Pons (tissue), 1 donor: ENCODE measurements around the gene CUL3.
"Not testable (repeated sequence)": the region's sequence is repeated elsewhere in the genome, so short reads cannot be mapped to it uniquely, and the experiment has no call there.

Experiments
- DNase-seq: peaks from one replicate; pipeline ENCODE4 v3.0.0-alpha.2; 2016; ENCODE audit warnings: low spot score

CUL3 gene

GRCh38 chr2:224543939-224544338 lies 41.2 kb downstream of the CUL3 start:
- no peak for DNase-seq

GRCh38 chr2:224538561-224539138 lies 46.5 kb downstream of the CUL3 start:
- no peak for DNase-seq

- no peak for DNase-seq
Observed at GRCh38 chr2:224532931-224533330, 52.2 kb downstream of the CUL3 start.

GRCh38 chr2:224532441-224532840 lies 52.7 kb downstream of the CUL3 start:
- DNase-seq: no peak

GRCh38 chr2:224528171-224528570 lies 57.0 kb downstream of the CUL3 start:
- no peak for DNase-seq

GRCh38 chr2:224525774-224526173 lies 59.4 kb downstream of the CUL3 start:
- no peak for DNase-seq

GRCh38 chr2:224524657-224525056 lies 60.5 kb downstream of the CUL3 start:
- DNase-seq: no peak

GRCh38 chr2:224523626-224524577 lies 61.3 kb downstream of the CUL3 start:
- peak; percentile 12 for DNase-seq

GRCh38 chr2:224522483-224522882 lies 62.7 kb downstream of the CUL3 start:
- not testable (repeated sequence) for DNase-seq

- DNase-seq: no peak
Observed at GRCh38 chr2:224520064-224520463, 65.1 kb downstream of the CUL3 start.

GRCh38 chr2:224518806-224519580 lies 66.2 kb downstream of the CUL3 start:
- DNase-seq: no peak

- DNase-seq: peak; percentile 11
Observed at GRCh38 chr2:224517963-224518362, 67.2 kb downstream of the CUL3 start.

- not testable (repeated sequence) for DNase-seq
Observed at GRCh38 chr2:224516393-224516792, 68.8 kb downstream of the CUL3 start.

- DNase-seq: no peak
Observed at GRCh38 chr2:224513991-224514390, 71.2 kb downstream of the CUL3 start.

- DNase-seq: no peak
Observed at GRCh38 chr2:224507789-224508188, 77.4 kb downstream of the CUL3 start.

- no peak for DNase-seq
Observed at GRCh38 chr2:224506494-224506893, 78.7 kb downstream of the CUL3 start.

- DNase-seq: no peak
Observed at GRCh38 chr2:224498991-224499390, 86.2 kb downstream of the CUL3 start.

- no peak for DNase-seq
Observed at GRCh38 chr2:224492531-224492930, 92.6 kb downstream of the CUL3 start.

GRCh38 chr2:224487940-224488339 lies 97.2 kb downstream of the CUL3 start:
- not testable (repeated sequence) for DNase-seq

GRCh38 chr2:224485081-224486014 lies 99.8 kb downstream of the CUL3 start:
- DNase-seq: not testable (repeated sequence)

- DNase-seq: no peak
Observed at GRCh38 chr2:224479826-224480225, 105.3 kb downstream of the CUL3 start.
